ENCODE data around the gene RAVER1.

The RAVER1 gene

DNA sequence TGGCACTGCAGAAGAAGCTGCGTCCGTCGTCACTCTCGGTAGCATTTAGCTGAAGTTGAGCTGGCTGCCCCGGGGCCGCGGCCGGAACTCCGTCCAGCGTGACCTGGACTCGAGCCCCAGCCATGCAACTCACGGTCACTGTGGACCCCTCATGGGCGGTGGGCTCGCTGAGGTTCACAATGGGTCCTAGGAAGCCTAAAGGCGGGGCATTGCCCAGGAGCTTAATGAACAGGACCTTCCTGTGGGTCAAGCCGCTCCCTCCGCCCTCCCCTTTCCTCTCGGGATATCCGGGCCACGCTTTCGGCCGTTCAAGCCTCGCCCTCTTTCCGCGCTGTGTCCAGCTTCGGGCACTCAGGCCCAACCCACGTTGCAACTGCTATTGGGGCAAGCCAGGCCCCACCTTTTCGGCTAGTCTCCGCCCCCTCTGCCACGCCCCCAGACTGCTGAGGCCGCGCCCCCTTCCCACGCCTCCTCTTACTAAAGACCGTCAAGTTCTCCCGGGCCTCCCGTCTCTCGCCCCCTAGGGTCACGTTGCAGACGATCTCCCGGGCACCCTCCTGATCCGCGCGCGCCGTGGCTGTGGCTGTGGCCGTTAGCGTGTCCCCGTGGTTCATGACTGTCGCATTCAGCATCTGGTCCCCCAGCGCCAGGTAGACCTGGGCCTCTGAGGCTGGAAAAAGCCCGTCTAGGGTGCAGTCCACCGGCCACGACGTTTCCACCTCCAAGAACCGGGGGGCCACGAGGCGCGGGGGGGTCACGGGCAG, 1.4 kb upstream of the RAVER1 start:
- Histone ChIP-seq H3K4me3 (ENCODE audit: low read depth, low read length) (peak overlapping the region; percentile 92), H3K27ac (ENCODE audit: extremely low read depth, low read depth, low read length) (no peak overlapping the region), H3K4me1 (ENCODE audit: control insufficient read depth, insufficient read depth, low read length) (no peaks in the 10 kb centered on the region), H3K36me3 (ENCODE audit: control insufficient read depth in 2 of 2, insufficient read depth in 1 of 2, low read length in 2 of 2) (peaks cover 3 to 22% of the 10 kb centered on the region in 2 experiments; a peak in 2 of 3 replicates), H3K9me3 (ENCODE audit: control insufficient read depth, insufficient read depth, low read depth, low read length) (no peaks in the 10 kb centered on the region)
- ChIA-PET CTCF (interaction anchor here (0.6 to 2.8 kb wide), 9 partner anchors 11 to 409 kb away, joined by 3 to 19 read pairs (median 5); no protein-coding TSS in a partner anchor), POLR2A (interaction anchor here (0.6 to 2.9 kb wide), 12 partner anchors 9 to 781 kb away, joined by 3 to 32 read pairs (median 6); partner anchors contain the start of genes FDX2, ICAM5 and TYK2)
- TF ChIP-seq ZNF248 (tag by site-specific recombination; IDR thresholded peaks at IDR 0.05) (no peak), ZNF518A (tag by site-specific recombination; conservative IDR thresholded peaks at IDR 0.05; ENCODE audit: low read depth) (no peak), ZNF239 (tag by site-specific recombination; IDR thresholded peaks at IDR 0.05) (no peak), TCF7L2 (IDR thresholded peaks at IDR 0.05; ENCODE audit: borderline replicate concordance, low read depth, low read length) (no peak), ZNF768 (tag by site-specific recombination; IDR thresholded peaks at IDR 0.05) (no peak), ZNF510 (tag by site-specific recombination; IDR thresholded peaks at IDR 0.05; ENCODE audit: insufficient replicate concordance) (no peak), ZSCAN23 (tag by site-specific recombination; IDR thresholded peaks at IDR 0.05) (no peak), ZNF16 (tag by site-specific recombination; IDR thresholded peaks at IDR 0.05; ENCODE audit: low read depth) (no peak), ZNF335 (tag by site-specific recombination; conservative IDR thresholded peaks at IDR 0.05) (peak; percentile 74), GLI2 (tag by site-specific recombination; IDR thresholded peaks at IDR 0.05; ENCODE audit: borderline replicate concordance, low read depth) (no peak), ZNF548 (tag by site-specific recombination; IDR thresholded peaks at IDR 0.05) (no peak), ZNF664 (tag by site-specific recombination; IDR thresholded peaks at IDR 0.05) (no peak), ZBTB48 (tag by site-specific recombination; IDR thresholded peaks at IDR 0.05) (0 out of 2 replicates have a peak, but pooled peaks have one; percentile 26), ZNF2 (tag by site-specific recombination; IDR thresholded peaks at IDR 0.05) (no peak), ZBTB6 (tag by site-specific recombination; IDR thresholded peaks at IDR 0.05) (no peak), ZNF571 (tag by site-specific recombination; IDR thresholded peaks at IDR 0.05) (no peak), KLF9 (tag by site-specific recombination; IDR thresholded peaks at IDR 0.05; ENCODE audit: low read depth) (peak; percentile 100), ZBTB21 (tag by site-specific recombination; IDR thresholded peaks at IDR 0.05) (no peak), ZNF266 (tag by site-specific recombination; IDR thresholded peaks at IDR 0.05; ENCODE audit: low read depth) (no peak), ZBTB10 (tag by site-specific recombination; IDR thresholded peaks at IDR 0.05) (no peak), SP2 (tag by site-specific recombination; IDR thresholded peaks at IDR 0.05) (peak; percentile 97), KLF10 (tag by site-specific recombination; IDR thresholded peaks at IDR 0.05) (peak; percentile 96), PRDM1 (tag by site-specific recombination; IDR thresholded peaks at IDR 0.05) (no peak)
- TF ChIP-seq, protein P1, sequence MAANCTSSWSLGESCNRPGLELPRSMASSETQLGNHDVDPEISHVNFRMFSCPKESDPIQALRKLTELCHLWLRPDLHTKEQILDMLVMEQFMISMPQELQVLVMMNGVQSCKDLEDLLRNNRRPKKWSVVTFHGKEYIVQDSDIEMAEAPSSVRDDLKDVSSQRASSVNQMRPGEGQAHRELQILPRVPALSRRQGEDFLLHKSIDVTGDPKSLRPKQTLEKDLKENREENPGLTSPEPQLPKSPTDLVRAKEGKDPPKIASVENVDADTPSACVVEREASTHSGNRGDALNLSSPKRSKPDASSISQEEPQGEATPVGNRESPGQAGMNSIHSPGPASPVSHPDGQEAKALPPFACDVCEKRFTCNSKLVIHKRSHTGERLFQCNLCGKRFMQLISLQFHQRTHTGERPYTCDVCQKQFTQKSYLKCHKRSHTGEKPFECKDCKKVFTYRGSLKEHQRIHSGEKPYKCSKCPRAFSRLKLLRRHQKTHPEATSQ (tag by site-specific recombination; IDR thresholded peaks at IDR 0.05): no peak
- TF ChIP-seq, protein P2, sequence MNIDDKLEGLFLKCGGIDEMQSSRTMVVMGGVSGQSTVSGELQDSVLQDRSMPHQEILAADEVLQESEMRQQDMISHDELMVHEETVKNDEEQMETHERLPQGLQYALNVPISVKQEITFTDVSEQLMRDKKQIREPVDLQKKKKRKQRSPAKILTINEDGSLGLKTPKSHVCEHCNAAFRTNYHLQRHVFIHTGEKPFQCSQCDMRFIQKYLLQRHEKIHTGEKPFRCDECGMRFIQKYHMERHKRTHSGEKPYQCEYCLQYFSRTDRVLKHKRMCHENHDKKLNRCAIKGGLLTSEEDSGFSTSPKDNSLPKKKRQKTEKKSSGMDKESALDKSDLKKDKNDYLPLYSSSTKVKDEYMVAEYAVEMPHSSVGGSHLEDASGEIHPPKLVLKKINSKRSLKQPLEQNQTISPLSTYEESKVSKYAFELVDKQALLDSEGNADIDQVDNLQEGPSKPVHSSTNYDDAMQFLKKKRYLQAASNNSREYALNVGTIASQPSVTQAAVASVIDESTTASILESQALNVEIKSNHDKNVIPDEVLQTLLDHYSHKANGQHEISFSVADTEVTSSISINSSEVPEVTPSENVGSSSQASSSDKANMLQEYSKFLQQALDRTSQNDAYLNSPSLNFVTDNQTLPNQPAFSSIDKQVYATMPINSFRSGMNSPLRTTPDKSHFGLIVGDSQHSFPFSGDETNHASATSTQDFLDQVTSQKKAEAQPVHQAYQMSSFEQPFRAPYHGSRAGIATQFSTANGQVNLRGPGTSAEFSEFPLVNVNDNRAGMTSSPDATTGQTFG (tag by site-specific recombination; IDR thresholded peaks at IDR 0.05; ENCODE audit: borderline replicate concordance): no peak

Data from HEK293 (cell line).